Stimulated activated CD8-positive, alpha-beta memory T cell treated with anti-CD3 and anti-CD28 coated beads, Interleukin-15, amount 100 ng/mL, for 24 hours (primary cell): ENCODE measurements around the gene SMYD4.
"Not testable (repeated sequence)": the region's sequence is repeated elsewhere in the genome, so short reads cannot be mapped to it uniquely, and the experiment has no call there.

Experiments used
- DNase-seq: peaks from one replicate; pipeline ENCODE4 v3.0.0-alpha.2; 2020; ENCODE audit warnings: low read depth

SMYD4 gene

GRCh38 chr17:1779571-1780131 lies 50.1 kb downstream of the SMYD4 start:
- no peak for DNase-seq

DNA sequence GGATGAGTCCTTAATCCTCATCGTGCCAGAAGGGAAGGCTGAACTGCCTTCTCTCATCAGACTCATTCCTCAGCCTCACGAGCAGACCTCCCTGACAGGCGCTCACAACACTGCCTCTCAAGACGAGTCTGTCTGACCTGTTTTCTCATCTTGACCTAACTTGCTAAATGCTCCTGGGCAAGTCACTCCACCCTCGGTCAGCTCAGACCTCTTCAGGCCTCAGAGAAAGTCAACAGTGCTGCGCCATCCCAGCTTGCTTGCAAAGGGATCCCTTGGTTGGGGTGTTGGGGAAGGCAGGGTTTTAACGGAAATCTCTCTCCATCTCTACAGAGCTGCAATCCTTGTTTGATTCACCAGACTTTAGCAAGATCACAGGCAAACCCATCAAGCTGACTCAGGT lies 52.8 kb downstream of the SMYD4 start:
- DNase-seq = no peak

GRCh38 chr17:1776328-1776727 lies 53.4 kb downstream of the SMYD4 start:
- no peak for DNase-seq

DNA sequence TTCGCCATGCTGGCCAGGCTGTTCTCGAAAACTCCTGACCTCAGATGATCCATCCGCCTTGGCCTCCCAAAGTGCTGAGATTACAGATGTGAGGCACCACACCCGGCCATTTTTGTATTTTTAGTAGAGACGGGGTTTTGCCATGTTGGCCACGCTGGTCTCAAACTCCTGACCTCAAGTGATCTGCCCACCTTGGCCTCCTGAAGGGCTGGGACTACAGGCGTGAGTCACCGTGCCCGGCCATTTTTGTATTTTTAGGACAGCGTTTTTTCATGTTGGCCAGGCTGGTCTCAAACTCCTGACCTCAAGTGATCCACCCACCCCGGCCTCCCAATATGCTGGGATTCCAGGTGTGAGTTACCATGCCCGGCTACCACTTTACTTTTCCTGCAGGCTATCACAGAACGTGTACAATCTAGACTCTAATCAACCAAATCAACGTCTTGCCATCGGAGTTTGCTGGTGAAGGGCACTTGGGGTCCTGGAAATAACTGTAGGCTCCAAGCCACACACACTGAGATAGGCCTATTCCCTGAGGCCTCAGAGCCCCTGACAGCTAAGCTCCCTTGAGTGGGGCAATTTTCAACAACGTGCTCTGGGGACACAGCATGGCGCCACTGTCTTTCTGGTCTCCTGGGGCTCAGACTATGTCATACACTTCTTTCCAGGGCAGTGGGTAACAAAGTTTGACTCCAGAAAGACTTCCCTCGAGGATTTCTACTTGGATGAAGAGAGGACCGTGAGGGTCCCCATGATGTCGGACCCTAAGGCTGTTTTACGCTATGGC lies 55.1 kb downstream of the SMYD4 start:
- DNase-seq = no peak

GRCh38 chr17:1773696-1774181 lies 56.0 kb downstream of the SMYD4 start:
- DNase-seq = no peak

DNA sequence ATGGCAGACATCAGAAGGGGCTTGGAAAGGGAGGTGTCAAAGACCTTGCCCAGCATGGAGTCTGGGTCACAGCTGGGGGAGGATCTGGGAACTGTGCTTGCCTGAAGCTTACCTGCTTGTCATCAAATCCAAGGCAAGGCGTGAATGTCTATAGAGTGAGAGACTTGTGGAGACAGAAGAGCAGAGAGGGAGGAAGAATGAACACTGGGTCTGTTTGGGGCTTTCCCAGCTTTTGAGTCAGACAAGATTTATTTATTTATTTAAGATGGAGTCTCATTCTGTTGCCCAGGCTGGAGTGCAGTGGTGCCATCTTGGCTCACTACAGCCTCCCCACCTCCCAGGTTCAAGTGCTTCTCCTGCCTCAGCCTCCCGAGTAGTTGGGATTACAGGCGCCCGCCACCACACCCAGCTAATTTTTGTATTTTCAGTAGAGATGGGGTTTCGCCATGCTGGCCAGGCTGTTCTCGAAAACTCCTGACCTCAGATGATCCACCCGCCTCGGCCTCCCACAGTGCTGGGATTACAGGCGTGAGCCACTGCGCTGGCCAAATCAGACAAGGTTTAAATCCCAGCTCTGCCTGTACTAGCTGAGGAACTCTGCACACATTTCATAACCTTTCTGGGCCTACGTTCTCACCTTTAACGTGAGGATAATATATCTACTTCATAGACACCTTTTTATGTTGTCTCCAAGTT lies 56.6 kb downstream of the SMYD4 start:
- not testable (repeated sequence) for DNase-seq

DNA sequence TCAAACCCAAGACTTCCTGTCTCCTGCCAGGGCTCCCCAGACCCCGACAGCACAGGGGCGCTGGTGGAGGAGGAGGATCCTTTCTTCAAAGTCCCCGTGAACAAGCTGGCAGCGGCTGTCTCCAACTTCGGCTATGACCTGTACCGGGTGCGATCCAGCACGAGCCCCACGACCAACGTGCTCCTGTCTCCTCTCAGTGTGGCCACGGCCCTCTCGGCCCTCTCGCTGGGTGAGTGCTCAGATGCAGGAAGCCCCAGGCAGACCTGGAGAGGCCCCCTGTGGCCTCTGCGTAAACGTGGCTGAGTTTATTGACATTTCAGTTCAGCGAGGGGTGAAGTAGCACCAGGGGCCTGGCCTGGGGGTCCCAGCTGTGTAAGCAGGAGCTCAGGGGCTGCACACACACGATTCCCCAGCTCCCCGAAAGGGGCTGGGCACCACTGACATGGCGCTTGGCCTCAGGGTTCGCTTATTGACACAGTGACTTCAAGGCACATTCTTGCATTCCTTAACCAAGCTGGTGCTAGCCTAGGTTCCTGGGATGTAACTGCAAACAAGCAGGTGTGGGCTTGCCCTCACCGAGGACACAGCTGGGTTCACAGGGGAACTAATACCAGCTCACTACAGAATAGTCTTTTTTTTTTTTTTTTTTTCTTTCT lies 59.8 kb downstream of the SMYD4 start:
- DNase-seq = no peak

GRCh38 chr17:1767358-1767757 lies 62.3 kb downstream of the SMYD4 start:
- DNase-seq = no peak

- DNase-seq = no peak
Observed at GRCh38 chr17:1766382-1767135, 63.1 kb downstream of the SMYD4 start.

DNA sequence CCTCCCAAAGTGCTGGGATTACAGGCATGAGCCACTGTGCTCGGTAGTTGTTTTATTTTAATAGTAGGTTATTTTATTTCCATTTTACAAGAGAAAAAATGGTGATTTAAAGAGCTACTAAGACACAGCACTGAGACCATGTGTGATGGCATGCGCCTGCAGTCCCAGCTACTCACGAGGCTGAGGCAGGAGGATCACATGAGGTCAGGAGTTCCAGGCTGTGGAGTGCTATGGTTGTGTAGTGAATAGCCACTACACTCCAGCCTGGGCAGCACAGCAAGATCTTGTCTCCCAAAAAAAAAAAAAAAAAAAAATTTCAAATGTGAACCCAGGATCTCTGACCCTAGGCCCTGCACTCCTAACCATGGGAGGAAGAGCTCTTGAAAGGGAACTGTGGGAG lies 64.1 kb downstream of the SMYD4 start:
- no peak for DNase-seq

DNA sequence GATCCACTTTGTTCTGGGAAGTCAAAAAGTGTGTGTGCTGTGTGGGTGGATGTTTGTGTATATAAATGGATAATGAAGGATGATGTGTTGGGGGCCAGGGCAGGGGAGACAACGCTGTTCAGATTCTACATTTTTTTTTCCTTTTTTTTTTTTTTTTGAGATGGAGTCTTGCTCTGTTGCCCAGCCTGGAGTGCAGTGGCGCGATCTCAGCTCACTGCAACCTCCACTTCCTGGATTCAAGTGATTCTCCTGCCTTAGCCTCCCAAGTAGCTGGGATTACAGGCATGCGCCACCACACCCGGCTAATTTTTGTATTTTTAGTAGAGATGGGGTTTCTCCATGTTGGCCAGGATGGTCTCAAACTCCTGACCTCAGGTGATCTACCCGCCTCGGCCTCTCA lies 65.0 kb downstream of the SMYD4 start:
- not testable (repeated sequence) for DNase-seq

DNA sequence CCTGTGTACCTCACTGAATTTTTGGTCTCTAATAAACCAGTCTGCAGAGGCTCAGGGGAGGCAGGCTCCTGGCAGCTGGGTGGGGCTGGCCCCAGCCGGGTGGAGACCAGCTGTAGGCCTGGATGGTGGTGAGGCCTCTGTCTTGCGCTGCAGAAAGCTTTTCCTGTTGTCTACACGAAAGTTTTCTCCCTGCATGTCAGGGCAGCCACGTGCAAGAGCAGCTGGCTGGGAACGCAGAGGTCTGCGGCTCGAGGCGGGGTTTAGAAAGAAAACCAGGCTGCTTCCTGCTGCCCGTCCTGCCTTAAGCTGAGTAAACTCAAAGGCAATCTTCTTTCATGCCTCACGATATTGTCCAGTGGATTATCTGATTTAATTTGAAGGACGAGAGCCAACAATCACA lies 65.4 kb downstream of the SMYD4 start:
- no peak for DNase-seq

DNA sequence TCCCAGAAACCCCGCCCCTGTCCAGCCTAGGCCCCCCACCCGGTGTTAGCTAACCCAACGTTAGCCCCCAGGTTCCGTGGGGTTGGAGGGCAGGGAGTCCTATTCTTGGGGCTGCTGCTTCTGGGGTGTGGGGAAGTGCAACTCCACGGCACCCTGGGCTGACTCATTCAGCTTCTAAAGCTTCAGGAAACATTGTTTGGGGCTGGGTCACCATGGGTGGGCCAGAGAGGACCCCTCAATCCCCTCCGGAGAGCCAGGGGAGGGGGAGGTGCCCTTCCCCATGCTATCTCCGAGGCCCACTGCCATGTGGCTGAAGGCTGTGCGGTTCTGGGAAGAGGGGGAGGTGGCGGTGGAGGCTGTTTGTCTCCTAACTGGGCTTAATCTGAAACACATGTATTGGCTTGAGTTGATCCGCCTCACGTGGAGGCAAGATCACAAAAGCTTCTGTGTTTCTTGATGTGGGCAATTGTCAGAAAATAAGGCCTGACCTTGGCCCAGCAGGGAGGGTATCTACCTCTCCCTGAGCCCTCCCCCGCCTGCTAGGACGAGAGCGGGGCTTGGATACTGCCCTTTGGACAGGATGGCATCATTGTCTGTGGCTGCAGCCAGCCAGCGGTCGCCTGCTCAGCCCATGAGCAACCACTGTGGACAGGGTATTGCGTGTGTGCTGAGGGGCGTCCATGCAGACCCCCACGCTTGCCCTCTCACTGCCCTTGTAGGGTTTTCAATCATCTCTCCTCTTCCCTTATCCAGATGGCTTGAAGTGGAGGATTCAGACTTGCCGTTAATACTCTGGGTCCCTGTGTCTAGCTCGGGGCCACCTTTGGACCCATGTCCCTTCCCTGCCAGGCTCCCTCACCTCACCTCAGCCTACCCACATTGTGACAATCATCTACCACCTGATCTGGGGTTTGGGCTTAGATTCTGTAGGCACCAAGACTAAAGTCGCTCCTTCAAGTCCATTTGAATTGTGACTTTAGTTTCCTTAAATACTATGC lies 66.5 kb downstream of the SMYD4 start:
- no peak for DNase-seq

- no peak for DNase-seq
Observed at GRCh38 chr17:1762233-1762900, 67.3 kb downstream of the SMYD4 start.

- no peak for DNase-seq
Observed at GRCh38 chr17:1759529-1759928, 70.2 kb downstream of the SMYD4 start.

- no peak for DNase-seq
Observed at GRCh38 chr17:1758807-1759206, 70.9 kb downstream of the SMYD4 start.

DNA sequence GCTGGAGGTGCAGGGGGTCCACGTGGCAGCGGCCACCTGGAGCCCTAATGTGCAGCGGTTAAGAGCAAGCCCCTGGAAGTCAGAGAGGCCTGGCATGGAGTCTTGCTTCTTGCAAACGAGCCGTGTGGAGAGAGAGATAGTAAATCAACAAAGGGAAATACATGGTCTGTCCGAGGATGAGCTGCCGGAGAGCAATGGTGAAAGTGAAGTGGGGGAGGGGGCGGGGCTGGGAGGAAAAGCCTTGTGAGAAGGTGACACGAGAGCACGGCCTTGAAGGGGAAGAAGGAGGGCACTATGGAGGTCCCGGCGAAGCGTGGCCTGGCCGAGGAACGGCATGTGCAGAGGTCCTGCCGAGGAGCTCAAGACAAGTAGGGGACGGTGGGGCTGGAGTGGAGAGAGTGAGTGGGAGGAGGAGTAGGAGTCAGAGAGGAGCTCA lies 73.9 kb downstream of the SMYD4 start:
- DNase-seq = no peak

- DNase-seq = no peak
Observed at GRCh38 chr17:1755252-1755826, 74.4 kb downstream of the SMYD4 start.

- DNase-seq = no peak
Observed at GRCh38 chr17:1754430-1755112, 75.1 kb downstream of the SMYD4 start.
